GM23248 (cell line): ENCODE data around the gene KRT33B.

Experiments
- EZH2 ChIP-seq: fragments of 200-600 bp; sonication (generic); IDR thresholded peaks from 2 replicates; pipeline ENCODE4 v1.6.1; 2018; ENCODE audit warnings: antibody characterized with exemption, mild to moderate bottlenecking; ENCODE audit not compliant: insufficient read depth, poor library complexity, severe bottlenecking
- EZH2phosphoT487 ChIP-seq: fragments of 200-600 bp; sonication (generic); IDR thresholded peaks from 2 replicates; pipeline ENCODE4 v1.6.1; 2018; ENCODE audit warnings: antibody characterized with exemption, moderate library complexity, mild to moderate bottlenecking, low read depth; ENCODE audit not compliant: insufficient read depth

DNA sequence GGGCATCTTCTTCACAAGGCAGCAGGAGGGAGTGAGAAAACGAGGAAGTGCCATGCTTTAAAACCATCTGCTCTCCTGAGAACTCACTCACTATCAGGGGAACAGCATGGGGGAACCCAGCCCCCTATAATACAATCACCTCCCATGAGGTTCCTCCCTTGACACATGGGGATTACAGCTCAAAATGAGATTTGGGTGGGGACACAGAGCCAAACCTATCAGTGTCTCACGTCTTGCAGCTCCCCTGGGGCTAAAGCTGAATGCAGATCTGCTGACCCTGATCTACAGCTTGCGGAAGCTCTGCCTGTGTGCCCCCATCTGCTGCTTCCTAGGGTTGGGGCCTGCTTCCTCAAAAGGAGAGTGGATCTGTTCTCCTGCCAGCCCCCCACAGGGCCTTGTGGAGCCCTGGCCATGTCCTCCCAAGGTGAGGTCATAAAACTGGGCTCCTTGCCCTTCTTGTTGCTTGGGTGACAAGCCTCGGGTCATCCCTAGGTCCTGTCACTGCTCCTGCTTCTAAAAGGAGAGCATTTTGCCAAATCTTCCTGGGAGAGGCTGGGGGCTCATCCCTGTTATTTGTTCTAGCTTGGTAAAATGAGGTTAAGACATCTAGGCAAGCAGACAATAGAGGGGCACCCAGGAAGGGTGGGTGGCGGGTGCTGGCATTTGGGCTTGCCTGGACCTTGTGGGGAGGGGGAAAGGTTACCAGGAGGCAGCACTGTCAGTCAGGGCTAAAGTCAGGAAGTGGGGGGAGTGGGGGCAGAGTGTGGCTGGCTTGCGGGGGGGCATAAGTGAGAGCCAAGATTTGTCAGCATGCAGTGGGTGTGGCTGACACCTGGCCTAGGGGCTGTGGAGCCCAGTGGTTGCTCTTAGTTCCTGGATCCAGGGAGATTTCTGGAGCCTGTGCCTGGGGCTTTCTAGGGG, 35.0 kb downstream of the KRT33B start:
- TF ChIP-seq EZH2phosphoT487 (no peak), EZH2 (no peak)
